Stimulated activated CD8-positive, alpha-beta memory T cell treated with anti-CD3 and anti-CD28 coated beads, Interleukin-15, amount 100 ng/mL, for 1 hour (primary cell): ENCODE data around the gene CD163.
A peak's percentile ranks its signal among the peaks of the same experiment; 100 is the strongest.
"Not testable (repeated sequence)": the region's sequence is repeated elsewhere in the genome, so short reads cannot be mapped to it uniquely, and the experiment has no call there.

Source experiments
- DNase-seq: peaks from one replicate; pipeline ENCODE4 v3.0.0-alpha.2; 2020; ENCODE audit warnings: low read depth

CD163 gene

DNA sequence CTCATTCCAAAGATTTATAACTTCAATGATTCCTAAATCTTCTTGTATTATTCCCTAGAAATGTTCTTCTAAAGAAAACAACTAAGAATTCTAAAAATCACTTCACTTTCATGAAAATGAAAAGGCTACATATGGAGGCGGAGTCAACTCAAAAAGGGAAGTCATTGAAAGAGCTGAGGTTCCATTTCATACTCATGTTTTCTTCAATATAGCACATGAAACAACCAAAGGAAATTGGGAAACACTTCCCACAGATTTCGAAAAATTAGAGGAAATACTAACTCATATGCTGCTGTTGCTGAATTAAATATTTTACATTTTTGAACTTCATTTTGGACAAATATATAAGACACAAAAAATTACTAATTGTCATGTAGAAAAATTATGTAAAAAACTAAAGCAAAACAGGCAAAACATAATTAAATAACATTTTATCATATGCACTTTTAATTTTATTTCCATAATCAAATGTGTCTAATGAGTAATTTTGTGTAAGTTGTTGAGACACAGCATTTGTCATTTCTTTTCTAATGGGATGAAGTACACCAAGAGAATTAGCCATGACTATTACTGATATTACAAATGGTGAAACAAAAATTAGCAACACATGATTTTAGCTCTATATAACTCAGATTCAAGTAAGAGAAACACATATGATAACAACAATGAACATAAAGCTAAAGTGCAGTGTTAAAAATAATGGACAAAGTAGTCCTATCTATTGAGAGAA is at the start of gene CD163:
Gene CD163 (minus strand): TSS at position 92 of the 730 bp plus-strand sequence. CDS start 87 bp downstream, at position 5.
- no peak for DNase-seq

DNA sequence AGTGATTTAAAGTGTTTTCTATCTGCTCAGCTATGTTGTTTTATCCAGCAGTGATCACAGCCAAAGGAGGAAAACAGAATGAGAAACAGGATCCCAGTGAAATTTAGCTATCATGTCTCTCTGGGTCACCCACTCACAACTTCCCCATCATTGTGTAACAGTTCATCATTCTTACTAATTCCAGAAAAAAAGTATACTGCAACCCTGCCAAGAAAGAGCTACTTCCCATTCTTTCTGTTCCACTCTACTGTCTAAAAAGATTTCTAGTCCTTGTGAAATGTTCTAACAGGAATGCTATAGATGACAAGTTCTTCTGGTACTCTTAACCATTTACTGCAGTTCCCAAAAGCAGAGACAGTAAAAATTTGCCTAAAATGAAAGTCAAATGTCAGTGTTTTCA is 39.2 kb upstream of the CD163 start:
- DNase-seq, result no peak

DNA sequence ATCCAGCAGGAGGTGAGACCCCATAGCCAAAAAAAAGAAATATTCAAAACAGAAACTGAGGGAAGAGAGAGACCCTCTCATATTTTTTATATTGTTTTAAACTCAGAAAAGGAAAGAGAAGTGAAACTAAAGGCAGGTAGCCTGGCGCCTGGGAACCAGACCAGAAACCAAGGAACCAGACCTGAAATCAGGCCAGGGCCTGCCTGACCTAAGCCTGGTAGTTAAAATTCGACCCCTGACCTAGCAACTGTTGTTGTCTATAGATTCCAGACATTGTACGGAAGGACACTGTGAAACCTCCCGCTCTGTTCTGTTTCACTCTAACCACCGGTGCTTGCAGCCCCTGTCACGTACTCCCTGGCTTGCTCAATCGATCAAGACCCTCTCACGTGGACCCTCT is 38.5 kb upstream of the CD163 start:
- DNase-seq, result no peak

- DNase-seq, result no peak
Measured at GRCh38 chr12:7514416-7514815, 10.8 kb upstream of the CD163 start.

DNA sequence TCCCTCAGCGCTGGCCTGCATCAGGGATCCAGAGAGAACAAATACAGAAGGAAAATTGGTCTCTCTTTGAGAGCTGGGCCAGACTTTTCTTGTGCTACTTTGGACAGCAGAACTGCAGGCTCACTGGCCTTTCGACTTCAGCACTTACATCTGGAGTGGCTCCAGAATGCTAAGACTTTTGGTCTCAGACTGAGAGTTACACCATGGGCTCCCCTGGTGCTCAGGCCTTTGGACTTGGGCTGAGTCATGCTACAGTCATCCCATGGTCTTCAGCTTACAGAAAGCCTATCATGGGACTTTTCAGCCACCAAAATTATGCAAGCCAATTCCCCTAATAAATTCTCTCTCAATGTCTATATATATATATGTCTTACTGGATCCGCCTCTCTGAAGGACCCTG is 9.0 kb upstream of the CD163 start:
- no peak for DNase-seq

GRCh38 chr12:7509793-7510470 is 6.4 kb upstream of the CD163 start:
- not testable (repeated sequence) for DNase-seq

GRCh38 chr12:7502612-7503011 is 965 bp downstream of the CD163 start:
- no peak for DNase-seq

- DNase-seq, result no peak
Measured at GRCh38 chr12:7501031-7501588, 2.5 kb downstream of the CD163 start.

DNA sequence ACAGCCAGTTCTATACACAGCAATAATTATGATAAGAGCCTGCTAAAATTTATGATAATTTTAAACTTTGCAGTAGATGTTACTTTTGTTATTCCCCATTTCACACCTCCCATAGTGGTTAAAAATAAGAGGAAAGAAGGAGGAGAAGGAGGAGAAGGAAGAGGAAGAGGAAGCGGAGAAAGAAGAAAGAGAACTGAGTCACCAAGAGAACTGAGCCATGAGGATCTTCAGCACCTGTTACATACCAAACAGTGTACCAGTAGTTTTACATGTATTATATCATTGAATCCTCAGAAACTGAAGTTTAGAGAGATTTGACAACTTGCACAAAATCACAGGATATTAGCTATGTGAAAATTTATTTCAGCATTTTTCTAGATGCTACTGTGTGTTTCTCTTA is 3.9 kb downstream of the CD163 start:
- DNase-seq, result no peak

DNA sequence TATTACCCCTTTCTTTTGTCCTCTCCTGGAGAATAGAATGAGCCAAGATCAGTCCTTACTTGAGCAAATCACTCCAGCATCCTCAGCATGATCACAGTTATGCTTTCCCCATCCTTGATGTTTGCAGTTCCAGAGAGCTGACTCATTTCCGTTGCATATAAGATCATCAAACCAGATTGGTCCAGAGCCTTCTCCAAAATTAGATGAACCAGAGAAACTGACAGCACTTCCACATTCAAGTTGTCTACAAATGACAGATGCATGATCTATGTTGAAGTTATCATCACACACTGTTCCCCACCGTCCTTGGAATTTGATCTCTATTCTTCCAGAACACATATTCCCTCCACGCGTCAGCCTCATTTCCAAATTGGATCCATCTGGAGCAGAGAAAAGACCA is 4.8 kb downstream of the CD163 start:
- DNase-seq, result no peak

GRCh38 chr12:7497661-7498060 is 5.9 kb downstream of the CD163 start:
- no peak for DNase-seq

DNA sequence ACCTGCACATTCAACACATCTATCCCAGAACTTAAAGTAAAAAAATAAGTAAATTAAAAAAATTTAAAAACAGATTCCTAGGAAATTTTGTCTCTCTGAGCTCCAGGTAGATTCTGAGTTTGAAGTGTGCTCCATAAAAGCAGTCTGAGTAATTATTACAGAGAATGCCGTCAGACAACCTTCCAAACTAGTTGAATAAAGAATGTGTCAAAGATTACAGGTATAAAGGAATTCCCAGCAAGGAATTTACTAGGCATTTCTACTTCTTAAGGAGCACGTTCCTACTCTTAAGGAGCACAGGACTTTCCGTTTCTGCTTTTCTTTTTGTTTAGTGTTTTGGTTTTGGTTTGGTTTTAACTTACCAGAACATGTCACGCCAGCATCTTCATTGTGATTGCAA is 7.1 kb downstream of the CD163 start:
- no peak for DNase-seq

GRCh38 chr12:7495136-7495535 is 8.4 kb downstream of the CD163 start:
- no peak for DNase-seq

DNA sequence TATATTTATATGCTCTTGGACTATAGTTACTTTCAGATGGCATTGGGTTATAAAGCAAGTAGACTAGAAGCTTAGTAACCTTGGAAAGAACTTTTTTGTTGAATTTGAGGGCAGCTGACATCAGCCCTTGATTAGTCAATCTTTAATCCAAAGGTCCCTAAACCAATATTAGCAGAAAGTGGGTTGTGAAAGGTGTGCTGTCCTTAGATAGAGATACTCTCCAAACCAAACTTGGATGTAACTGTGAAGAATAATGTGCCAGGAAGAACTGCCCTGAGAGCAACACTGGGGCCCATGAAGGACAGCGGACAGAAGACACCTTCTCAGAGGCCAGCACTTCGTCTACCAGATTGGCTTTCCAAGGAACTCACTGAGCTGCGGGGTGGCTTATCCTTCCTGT is 10.6 kb downstream of the CD163 start:
- DNase-seq, result no peak

DNA sequence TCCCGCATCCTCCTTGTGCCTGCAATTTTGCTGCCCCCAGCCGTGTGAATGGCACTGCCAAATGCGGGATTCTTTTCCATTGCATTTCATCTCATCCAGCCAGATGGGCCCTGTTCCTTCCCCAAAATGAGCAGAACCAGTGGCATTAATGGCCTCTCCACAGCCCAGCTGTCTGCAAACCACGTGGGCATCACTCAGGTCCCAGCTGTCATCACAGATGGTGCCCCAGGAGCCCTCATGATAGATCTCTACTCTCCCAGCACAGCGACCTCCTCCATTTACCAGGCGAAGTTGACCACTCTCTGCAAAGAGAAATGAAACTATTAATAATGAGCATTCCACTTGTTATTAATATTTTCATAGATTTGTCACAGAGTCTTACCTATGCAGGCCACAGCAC is 17.1 kb downstream of the CD163 start:
- DNase-seq, result no peak

- no peak for DNase-seq
Measured at GRCh38 chr12:7485095-7485494, 18.5 kb downstream of the CD163 start.

DNA sequence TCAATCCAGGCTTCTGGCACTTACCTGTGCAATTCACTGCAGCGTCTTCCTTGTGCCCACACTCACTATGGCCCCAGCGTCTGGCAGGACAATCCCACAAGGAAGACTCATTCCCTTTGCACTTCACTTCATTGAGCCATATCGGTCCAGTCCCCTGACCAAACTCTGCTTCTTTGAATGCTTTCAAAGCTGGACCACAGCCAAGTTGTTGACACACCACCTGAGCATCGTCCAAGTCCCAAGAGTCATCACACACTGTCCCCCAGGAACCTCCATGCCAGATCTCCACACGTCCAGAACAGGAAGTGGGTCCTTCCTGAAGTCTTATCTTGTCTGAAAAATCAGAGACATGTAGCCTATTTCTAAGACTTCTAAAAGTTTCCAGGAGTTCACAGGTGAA is 20.2 kb downstream of the CD163 start:
- DNase-seq, result no peak

DNA sequence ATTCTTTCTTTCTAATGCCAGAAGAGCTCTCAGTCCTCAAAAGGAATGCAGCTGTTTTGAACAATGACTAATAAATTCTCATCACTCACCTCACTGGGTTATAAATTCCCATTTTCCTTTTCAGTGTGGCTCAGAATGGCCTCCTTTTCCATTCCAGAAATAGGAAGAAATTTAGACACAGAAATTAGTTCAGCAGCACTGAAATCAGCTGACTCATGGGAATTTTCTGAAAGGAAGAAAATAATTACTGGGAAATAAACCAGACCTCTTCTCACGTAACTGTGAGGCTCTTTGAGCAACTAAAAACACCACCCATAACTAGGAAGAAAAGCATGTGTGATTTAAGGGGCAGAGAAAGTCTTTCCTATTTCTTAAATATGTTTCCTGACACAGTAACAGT is 23.8 kb downstream of the CD163 start:
- DNase-seq, result no peak

- no peak for DNase-seq
Measured at GRCh38 chr12:7472060-7472459, 31.5 kb downstream of the CD163 start.

- peak; percentile 32 for DNase-seq
Measured at GRCh38 chr12:7460375-7461259, 43.0 kb downstream of the CD163 start.

- no peak for DNase-seq
Measured at GRCh38 chr12:7459973-7460372, 43.6 kb downstream of the CD163 start.

GRCh38 chr12:7451756-7452155 is 51.8 kb downstream of the CD163 start:
- DNase-seq, result no peak

- DNase-seq, result no peak
Measured at GRCh38 chr12:7450667-7451066, 52.9 kb downstream of the CD163 start.
